ENCODE data around the gene LIN7A.

- TF ChIP-seq CTCF (IDR thresholded peaks at IDR 0.05; ENCODE audit: poor library complexity, severe bottlenecking) (no peak), EP300 (conservative IDR thresholded peaks at IDR 0.05; ENCODE audit: poor library complexity, severe bottlenecking) (no peak), TAF1 (IDR thresholded peaks at IDR 0.05; ENCODE audit: low read depth) (no peak), RAD21 (conservative IDR thresholded peaks at IDR 0.05) (no peak)
Observed at GRCh38 chr12:80986224-80986623, 48.5 kb upstream of the LIN7A start.

Data from neural cell (in vitro differentiated cells).